Lung (tissue), 12 donors: ENCODE measurements around the gene ZNF638. TPM values are rescaled to one million over a fixed set of nuclear protein-coding genes. Genes with fewer than 3 reads are reported as not detected.

Experiments
- ATAC-seq: fragments of 200-7000 bp; cut with Tn5 transposase; one replicate; pipeline ENCODE4 v1.9.1; 2020; ENCODE audit warnings: moderate number of reproducible peaks; ENCODE audit not compliant: insufficient read depth, low FRiP score
- DNase-seq, 3 donors: peaks; one replicate each; pipeline ENCODE4 v3.0.0-alpha.2; 2013 to 2017
- H3K27ac ChIP-seq, 2 donors: one replicate each; pipeline ENCODE4 v1.5.1; 2013; ENCODE audit warnings: mild to moderate bottlenecking in 2 of 2, moderate library complexity in 2 of 2, control low read depth in 1 of 2, inconsistent platforms in 1 of 2, low read depth in 1 of 2, low read length in 1 of 2
- H3K27me3 ChIP-seq, 3 donors: one replicate each; pipeline ENCODE4 v1.5.1; 2013; ENCODE audit warnings: low read length in 2 of 3; ENCODE audit not compliant: control insufficient read depth in 3 of 3, insufficient read depth in 3 of 3
- H3K36me3 ChIP-seq, 4 donors: one replicate each; pipeline ENCODE4 v1.5.1; 2013; ENCODE audit warnings: low read length in 4 of 4, mild to moderate bottlenecking in 1 of 4, moderate library complexity in 1 of 4; ENCODE audit not compliant: control insufficient read depth in 4 of 4, insufficient read depth in 4 of 4
- H3K4me1 ChIP-seq, 5 donors: one replicate each; pipeline ENCODE4 v1.5.1; 2013; ENCODE audit warnings: low read length in 5 of 5, mild to moderate bottlenecking in 2 of 5, moderate library complexity in 1 of 5; ENCODE audit not compliant: control insufficient read depth in 5 of 5, insufficient read depth in 5 of 5
- H3K4me3 ChIP-seq: one replicate; pipeline ENCODE4 v1.5.1; 2013; ENCODE audit warnings: mild to moderate bottlenecking, control low read depth, moderate library complexity
- H3K9ac ChIP-seq, 2 donors: one replicate each; pipeline ENCODE4 v1.5.1; 2013; ENCODE audit warnings: low read length in 2 of 2, control low read depth in 1 of 2; ENCODE audit not compliant: insufficient read depth in 1 of 2
- H3K9me3 ChIP-seq, 4 donors: one replicate each; pipeline ENCODE4 v1.5.1; 2013; ENCODE audit warnings: low read length in 3 of 4, mild to moderate bottlenecking in 1 of 4, moderate library complexity in 1 of 4; ENCODE audit not compliant: control insufficient read depth in 4 of 4, insufficient read depth in 3 of 4
- WGBS, 2 donors: extraction: QIAGEN DNeasy Blood & Tissue Kit; methylation state at CpG; one replicate each; pipeline ENCODE4 v1.1.7; 2013; 5-methylcytosine and 5-hydroxymethylcytosine counted together
- polyA plus RNA-seq, 2 donors: library from polyadenylated mRNA; stranded (reverse); fragments of 200-250 nt; gene quantifications; one replicate each; pipeline ENCODE4 v1.2.1, GENCODE V29; 2013
- total RNA-seq, 2 donors: library from RNA; depleted of rRNA in 1 of 2; stranded (reverse); fragments of >200 nt in 1 of 2; gene quantifications; one replicate each; pipeline ENCODE4 v1.2.1, GENCODE V29; 2014 to 2021
- TF ChIP-seq, protein P1 (sequence below): IDR thresholded peaks from 2 replicates; pipeline ENCODE4 v1.5.1; 2012; ENCODE audit warnings: mild to moderate bottlenecking; ENCODE audit errors: control extremely low read depth, extremely low read depth
- donor health status: control.
- donor health status: control.
- donor health status: Bipolar disorder and iron deficiency.
- donor health status: healthy.
- donor health status: DM: yes; HTN: yes; CAD: no.

Gene ZNF638
- total and polyA plus RNA-seq, 4 donors, result 45.1 to 371 (median 105) TPM

GRCh38 chr2:71337776-71338175 is 6.2 kb downstream of the ZNF638 start:
- WGBS, 2 donors, result 41 to 65% methylated on average over 2 of the region's 2 CpGs
- peaks cover 0 to 33% (median 19%) of the 10 kb centered on the region in 5 donors for H3K4me1 ChIP-seq

GRCh38 chr2:71339685-71340084 is 8.1 kb downstream of the ZNF638 start:
- DNase-seq, result no peak
- WGBS, 2 donors, result 89 to 92% methylated on average over 2 of the region's 2 CpGs
- TF ChIP-seq, protein P1, sequence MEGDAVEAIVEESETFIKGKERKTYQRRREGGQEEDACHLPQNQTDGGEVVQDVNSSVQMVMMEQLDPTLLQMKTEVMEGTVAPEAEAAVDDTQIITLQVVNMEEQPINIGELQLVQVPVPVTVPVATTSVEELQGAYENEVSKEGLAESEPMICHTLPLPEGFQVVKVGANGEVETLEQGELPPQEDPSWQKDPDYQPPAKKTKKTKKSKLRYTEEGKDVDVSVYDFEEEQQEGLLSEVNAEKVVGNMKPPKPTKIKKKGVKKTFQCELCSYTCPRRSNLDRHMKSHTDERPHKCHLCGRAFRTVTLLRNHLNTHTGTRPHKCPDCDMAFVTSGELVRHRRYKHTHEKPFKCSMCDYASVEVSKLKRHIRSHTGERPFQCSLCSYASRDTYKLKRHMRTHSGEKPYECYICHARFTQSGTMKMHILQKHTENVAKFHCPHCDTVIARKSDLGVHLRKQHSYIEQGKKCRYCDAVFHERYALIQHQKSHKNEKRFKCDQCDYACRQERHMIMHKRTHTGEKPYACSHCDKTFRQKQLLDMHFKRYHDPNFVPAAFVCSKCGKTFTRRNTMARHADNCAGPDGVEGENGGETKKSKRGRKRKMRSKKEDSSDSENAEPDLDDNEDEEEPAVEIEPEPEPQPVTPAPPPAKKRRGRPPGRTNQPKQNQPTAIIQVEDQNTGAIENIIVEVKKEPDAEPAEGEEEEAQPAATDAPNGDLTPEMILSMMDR, result no peak
- no peaks in the 10 kb centered on the region for H3K9me3 ChIP-seq
- no peak overlapping the region for H3K4me3 ChIP-seq
- H3K4me1 ChIP-seq, result peaks cover 0 to 21% (median 19%) of the 10 kb centered on the region in 5 donors
- H3K36me3 ChIP-seq, result peaks cover 0 to 6% (median 2%) of the 10 kb centered on the region in 4 donors
- no peaks in the 10 kb centered on the region for H3K27me3 ChIP-seq
- no peak overlapping the region for H3K27ac ChIP-seq
- no peak overlapping the region for H3K9ac ChIP-seq
- no peak for ATAC-seq

More at GRCh38 chr2:71337776-71338175, 6.2 kb downstream of the ZNF638 start:
- Histone ChIP-seq H3K27me3 (no peaks in the 10 kb centered on the region), H3K27ac (no peak overlapping the region), H3K4me3 (no peak overlapping the region), H3K9ac (no peak overlapping the region), H3K36me3 (peaks cover 0 to 10% (median 2%) of the 10 kb centered on the region in 4 donors), H3K9me3 (no peaks in the 10 kb centered on the region)
- no peak for ATAC-seq
- TF ChIP-seq, protein P1, result no peak
- peak in 2 of 3 donors; percentile 33 to 58 for DNase-seq

DNA sequence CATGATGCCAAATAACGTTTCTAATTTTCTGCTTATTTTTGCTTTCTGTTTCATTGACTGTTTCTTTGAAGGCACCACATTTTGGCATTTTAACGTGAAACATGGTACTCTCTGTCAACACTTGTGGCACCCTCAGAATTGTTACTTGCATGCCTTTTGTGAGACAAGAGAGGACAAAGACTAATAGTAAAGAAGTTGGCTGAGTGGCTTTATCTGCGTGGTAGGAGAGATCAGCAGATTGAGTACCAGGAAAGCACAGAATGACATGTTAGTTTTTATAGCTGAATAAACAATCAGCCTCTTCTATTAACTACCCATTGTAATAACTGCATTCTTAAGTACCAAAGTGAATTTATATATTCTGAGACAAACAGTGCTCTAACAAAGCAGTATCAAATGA is 8.6 kb downstream of the ZNF638 start:
- H3K4me3 ChIP-seq, result no peak overlapping the region
- peaks cover 0 to 21% (median 16%) of the 10 kb centered on the region in 5 donors for H3K4me1 ChIP-seq
- no peaks in the 10 kb centered on the region for H3K9me3 ChIP-seq
- DNase-seq (no peak), ATAC-seq (no peak)
- no peak overlapping the region for H3K27ac ChIP-seq
- TF ChIP-seq, protein P1, result no peak
- no peak overlapping the region for H3K9ac ChIP-seq
- no peaks in the 10 kb centered on the region for H3K27me3 ChIP-seq
- 42 to 68% methylated on average over 3 of the region's 3 CpGs for whole genome bisulfite sequencing, 2 donors
- H3K36me3 ChIP-seq, result peaks cover 0 to 6% (median under 1%) of the 10 kb centered on the region in 4 donors

DNA sequence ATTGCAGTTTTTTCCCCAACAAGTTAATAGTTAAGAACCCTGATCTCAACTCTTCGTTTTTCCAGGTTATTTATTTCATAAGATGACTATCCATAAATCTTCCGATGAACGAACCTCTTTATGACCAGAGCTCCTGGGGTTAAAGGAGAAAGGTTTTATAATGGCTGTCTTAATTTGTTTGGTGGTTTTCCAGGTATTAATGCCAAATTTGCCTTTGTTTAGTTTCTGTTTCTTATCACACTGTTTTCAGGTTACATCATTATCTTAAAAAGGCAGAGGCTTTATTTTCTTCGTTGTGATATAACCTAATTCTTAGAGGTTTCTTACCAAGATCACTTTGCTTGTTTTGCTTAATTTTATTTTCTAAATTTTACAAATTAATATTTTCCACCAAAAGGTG is 10.1 kb downstream of the ZNF638 start:
- ATAC-seq (no peak), DNase-seq (no peak)
- TF ChIP-seq, protein P1, result no peak
- WGBS, 2 donors, result 76 to 80% methylated on average over 4 of the region's 4 CpGs
- no peak overlapping the region for H3K9ac ChIP-seq
- H3K36me3 ChIP-seq, result peaks cover 0 to 4% (median 2%) of the 10 kb centered on the region in 4 donors
- no peaks in the 10 kb centered on the region for H3K9me3 ChIP-seq
- H3K27me3 ChIP-seq, result no peaks in the 10 kb centered on the region
- H3K27ac ChIP-seq, result no peak overlapping the region
- peaks cover 0 to 18% (median 12%) of the 10 kb centered on the region in 5 donors for H3K4me1 ChIP-seq
- no peak overlapping the region for H3K4me3 ChIP-seq
